Epithelial cell of proximal tubule (primary cell): ENCODE data around the gene SH3BGR. TPM values are rescaled to one million over a fixed set of nuclear protein-coding genes. Genes with fewer than 3 reads are reported as not detected.

Experiments
- DNase-seq: peaks from one replicate; pipeline ENCODE4 v3.0.0-alpha.2; 2011; ENCODE audit warnings: low read depth
- H3K4me3 ChIP-seq: 2 replicates; pipeline ENCODE4 v1.5.1; 2011; ENCODE audit warnings: low read depth, mild to moderate bottlenecking, low read length
- total RNA-seq: library from RNA; depleted of rRNA; stranded (reverse); fragments of >200 nt; gene quantifications from 2 replicates; pipeline ENCODE4 v1.2.3, GENCODE V29; 2015
- TF ChIP-seq, protein P1 (sequence below): conservative IDR thresholded peaks from 2 replicates; pipeline ENCODE4 v1.5.1; 2012; ENCODE audit warnings: low read depth, mild to moderate bottlenecking, low read length

SH3BGR gene
- total RNA-seq, 1 donor from 2014 or later, result 0.63 TPM

- DNase-seq, result no peak
- no peak overlapping the region for H3K4me3 ChIP-seq
- TF ChIP-seq, protein P1, sequence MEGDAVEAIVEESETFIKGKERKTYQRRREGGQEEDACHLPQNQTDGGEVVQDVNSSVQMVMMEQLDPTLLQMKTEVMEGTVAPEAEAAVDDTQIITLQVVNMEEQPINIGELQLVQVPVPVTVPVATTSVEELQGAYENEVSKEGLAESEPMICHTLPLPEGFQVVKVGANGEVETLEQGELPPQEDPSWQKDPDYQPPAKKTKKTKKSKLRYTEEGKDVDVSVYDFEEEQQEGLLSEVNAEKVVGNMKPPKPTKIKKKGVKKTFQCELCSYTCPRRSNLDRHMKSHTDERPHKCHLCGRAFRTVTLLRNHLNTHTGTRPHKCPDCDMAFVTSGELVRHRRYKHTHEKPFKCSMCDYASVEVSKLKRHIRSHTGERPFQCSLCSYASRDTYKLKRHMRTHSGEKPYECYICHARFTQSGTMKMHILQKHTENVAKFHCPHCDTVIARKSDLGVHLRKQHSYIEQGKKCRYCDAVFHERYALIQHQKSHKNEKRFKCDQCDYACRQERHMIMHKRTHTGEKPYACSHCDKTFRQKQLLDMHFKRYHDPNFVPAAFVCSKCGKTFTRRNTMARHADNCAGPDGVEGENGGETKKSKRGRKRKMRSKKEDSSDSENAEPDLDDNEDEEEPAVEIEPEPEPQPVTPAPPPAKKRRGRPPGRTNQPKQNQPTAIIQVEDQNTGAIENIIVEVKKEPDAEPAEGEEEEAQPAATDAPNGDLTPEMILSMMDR, result no peak
These were observed 94.8 kb downstream of the SH3BGR start for GRCh38 chr21:39546522-39546921.

- DNase-seq, result no peak
- no peak overlapping the region for H3K4me3 ChIP-seq
- TF ChIP-seq, protein P1, result no peak
These were observed 101.1 kb downstream of the SH3BGR start for GRCh38 chr21:39552856-39553255.

DNA sequence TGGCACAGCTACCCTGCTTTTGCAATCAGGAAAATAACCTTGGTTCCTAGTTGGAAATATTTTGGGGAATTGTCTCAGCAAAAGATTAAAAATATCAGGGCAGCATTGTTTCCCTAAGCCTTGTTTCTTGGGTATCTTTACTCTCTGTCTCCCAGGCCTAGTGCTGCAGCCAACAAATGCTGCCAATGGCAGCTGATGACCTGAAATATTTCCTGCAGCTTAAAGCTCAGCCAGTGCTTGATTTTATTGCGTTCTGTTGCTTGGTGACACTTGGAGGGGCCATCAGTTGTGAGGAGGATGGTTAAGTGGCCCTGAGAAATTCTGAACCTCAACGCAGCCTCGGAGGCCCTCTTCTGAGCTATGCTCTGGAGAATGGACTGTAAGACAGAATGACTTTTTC is 101.6 kb downstream of the SH3BGR start:
- no peak for DNase-seq
- TF ChIP-seq, protein P1, result no peak

GRCh38 chr21:39555911-39556590 is 104.3 kb downstream of the SH3BGR start:
- no peak for DNase-seq
- H3K4me3 ChIP-seq, result no peak overlapping the region

More for the DNA sequence above, 101.6 kb downstream of the SH3BGR start:
- H3K4me3 ChIP-seq, result no peak overlapping the region

GRCh38 chr21:39559511-39559910 is 107.7 kb downstream of the SH3BGR start:
- TF ChIP-seq, protein P1, result no peak
- no peak overlapping the region for H3K4me3 ChIP-seq
- no peak for DNase-seq

More at GRCh38 chr21:39555911-39556590, 104.3 kb downstream of the SH3BGR start:
- TF ChIP-seq, protein P1, result no peak

- no peak overlapping the region for H3K4me3 ChIP-seq
- TF ChIP-seq, protein P1, result no peak
- no peak for DNase-seq
These were observed 109.4 kb downstream of the SH3BGR start for GRCh38 chr21:39561140-39561539.
